ENCODE measurements around the gene FAM156A. TPM values are rescaled to one million over a fixed set of nuclear protein-coding genes. Genes with fewer than 3 reads are reported as not detected.
"Not testable (repeated sequence)": the region's sequence is repeated elsewhere in the genome, so short reads cannot be mapped to it uniquely, and the experiment has no call there.

FAM156A gene
- total RNA-seq, 1 experiment from 2014 or later, result 48.2 TPM

- no peaks in the 10 kb centered on the region for H3K27me3 ChIP-seq (replicated peaks; ENCODE audit: insufficient read depth, low read depth, low read length, poor library complexity)
- TF ChIP-seq, protein P1, sequence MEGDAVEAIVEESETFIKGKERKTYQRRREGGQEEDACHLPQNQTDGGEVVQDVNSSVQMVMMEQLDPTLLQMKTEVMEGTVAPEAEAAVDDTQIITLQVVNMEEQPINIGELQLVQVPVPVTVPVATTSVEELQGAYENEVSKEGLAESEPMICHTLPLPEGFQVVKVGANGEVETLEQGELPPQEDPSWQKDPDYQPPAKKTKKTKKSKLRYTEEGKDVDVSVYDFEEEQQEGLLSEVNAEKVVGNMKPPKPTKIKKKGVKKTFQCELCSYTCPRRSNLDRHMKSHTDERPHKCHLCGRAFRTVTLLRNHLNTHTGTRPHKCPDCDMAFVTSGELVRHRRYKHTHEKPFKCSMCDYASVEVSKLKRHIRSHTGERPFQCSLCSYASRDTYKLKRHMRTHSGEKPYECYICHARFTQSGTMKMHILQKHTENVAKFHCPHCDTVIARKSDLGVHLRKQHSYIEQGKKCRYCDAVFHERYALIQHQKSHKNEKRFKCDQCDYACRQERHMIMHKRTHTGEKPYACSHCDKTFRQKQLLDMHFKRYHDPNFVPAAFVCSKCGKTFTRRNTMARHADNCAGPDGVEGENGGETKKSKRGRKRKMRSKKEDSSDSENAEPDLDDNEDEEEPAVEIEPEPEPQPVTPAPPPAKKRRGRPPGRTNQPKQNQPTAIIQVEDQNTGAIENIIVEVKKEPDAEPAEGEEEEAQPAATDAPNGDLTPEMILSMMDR (conservative IDR thresholded peaks at IDR 0.05; ENCODE audit: low read depth, low read length), result peak; percentile 97
- no peak for TF ChIP-seq EZH2 (IDR thresholded peaks at IDR 0.05; ENCODE audit: borderline replicate concordance, low read depth, low read length, poor library complexity, severe bottlenecking)
- peak overlapping the region; percentile 70 for H3K4me3 ChIP-seq (ENCODE audit: low read depth, low read length, poor library complexity, severe bottlenecking)
- POLR2A ChIA-PET (ENCODE audit: low non-redundant PET), result no interaction called here
- H3K4me1 ChIP-seq (ENCODE audit: insufficient read depth, low read length, poor library complexity, severe bottlenecking), result no peaks in the 10 kb centered on the region
- no TSS peak for BruUV-seq (replicated peaks)
- peak; percentile 98 for DNase-seq (ENCODE audit: low spot score)
- CTCF ChIA-PET, result interaction anchor here (0.6 kb wide), 1 partner anchor 673 kb away, joined by 3 read pairs; no protein-coding TSS in a partner anchor
- intact Hi-C loops (cut with micrococcal nuclease; ENCODE audit: unreplicated experiment), result no loop called here
- H3K9me3 ChIP-seq (ENCODE audit: low read depth, low read length, poor library complexity, severe bottlenecking), result no peaks in the 10 kb centered on the region
- H3K36me3 ChIP-seq (ENCODE audit: insufficient read depth, low read length, poor library complexity, severe bottlenecking), result no peaks in the 10 kb centered on the region
- H3K27ac ChIP-seq (ENCODE audit: low read depth, low read length, poor library complexity, severe bottlenecking), result peak overlapping the region; percentile 97
Measured at GRCh38 chrX:52934704-52935469, 23.4 kb downstream of the FAM156A start.

- TF ChIP-seq, protein P1 (conservative IDR thresholded peaks at IDR 0.05; ENCODE audit: low read depth, low read length), result no peak
- no peak for TF ChIP-seq EZH2 (IDR thresholded peaks at IDR 0.05; ENCODE audit: borderline replicate concordance, low read depth, low read length, poor library complexity, severe bottlenecking)
- Histone ChIP-seq H3K27me3 (replicated peaks; ENCODE audit: insufficient read depth, low read depth, low read length, poor library complexity) (no peaks in the 10 kb centered on the region), H3K36me3 (ENCODE audit: insufficient read depth, low read length, poor library complexity, severe bottlenecking) (no peaks in the 10 kb centered on the region), H3K4me1 (ENCODE audit: insufficient read depth, low read length, poor library complexity, severe bottlenecking) (no peaks in the 10 kb centered on the region), H3K9me3 (ENCODE audit: low read depth, low read length, poor library complexity, severe bottlenecking) (no peaks in the 10 kb centered on the region), H3K27ac (ENCODE audit: low read depth, low read length, poor library complexity, severe bottlenecking) (peak overlapping the region; percentile 97), H3K4me3 (ENCODE audit: low read depth, low read length, poor library complexity, severe bottlenecking) (peak overlapping the region; percentile 70)
- POLR2A ChIA-PET (ENCODE audit: low non-redundant PET), result no interaction called here
- intact Hi-C loops (cut with micrococcal nuclease; ENCODE audit: unreplicated experiment), result no loop called here
- CTCF ChIA-PET, result no interaction called here
- BruUV-seq (replicated peaks), result TSS peak; percentile 78
- peak; percentile 18 for DNase-seq (ENCODE audit: low spot score)
Measured at GRCh38 chrX:52933976-52934703, 24.2 kb downstream of the FAM156A start.

DNA sequence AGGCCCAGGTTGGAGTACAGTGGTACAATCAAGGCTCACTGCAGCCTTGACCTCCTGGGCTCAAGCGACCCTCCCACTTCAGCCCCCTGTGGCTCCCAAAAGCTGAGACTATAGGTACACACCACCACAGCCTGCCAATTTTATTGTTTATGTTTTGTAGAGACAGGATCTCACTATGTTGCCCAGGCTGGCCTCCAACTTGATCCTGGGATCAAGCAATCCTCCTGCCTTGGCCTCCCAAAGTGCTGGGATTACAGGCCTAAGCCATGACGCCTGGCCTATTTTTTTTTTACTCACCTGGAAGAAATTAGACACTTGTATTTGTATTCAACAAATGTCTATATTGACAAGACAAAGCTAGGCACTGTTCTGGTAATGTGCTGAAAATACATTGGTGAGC, 25.1 kb downstream of the FAM156A start:
- no peak overlapping the region for H3K4me3 ChIP-seq (ENCODE audit: low read depth, low read length, poor library complexity, severe bottlenecking)
- DNase-seq (ENCODE audit: low spot score), result no peak
- no peaks in the 10 kb centered on the region for H3K4me1 ChIP-seq (ENCODE audit: insufficient read depth, low read length, poor library complexity, severe bottlenecking)
- intact Hi-C loops (cut with micrococcal nuclease; ENCODE audit: unreplicated experiment), result no loop called here
- H3K27ac ChIP-seq (ENCODE audit: low read depth, low read length, poor library complexity, severe bottlenecking), result no peak overlapping the region
- no TSS peak for BruUV-seq (replicated peaks)
- CTCF ChIA-PET, result no interaction called here
- H3K36me3 ChIP-seq (ENCODE audit: insufficient read depth, low read length, poor library complexity, severe bottlenecking), result no peaks in the 10 kb centered on the region
- TF ChIP-seq, protein P1 (conservative IDR thresholded peaks at IDR 0.05; ENCODE audit: low read depth, low read length), result no peak
- no peak for TF ChIP-seq EZH2 (IDR thresholded peaks at IDR 0.05; ENCODE audit: borderline replicate concordance, low read depth, low read length, poor library complexity, severe bottlenecking)
- H3K9me3 ChIP-seq (ENCODE audit: low read depth, low read length, poor library complexity, severe bottlenecking), result no peaks in the 10 kb centered on the region
- POLR2A ChIA-PET (ENCODE audit: low non-redundant PET), result no interaction called here
- H3K27me3 ChIP-seq (replicated peaks; ENCODE audit: insufficient read depth, low read depth, low read length, poor library complexity), result no peaks in the 10 kb centered on the region

GRCh38 chrX:52930214-52930613, 28.1 kb downstream of the FAM156A start:
- intact Hi-C loops (cut with micrococcal nuclease; ENCODE audit: unreplicated experiment); H3K27ac ChIP-seq (ENCODE audit: low read depth, low read length, poor library complexity, severe bottlenecking); POLR2A ChIA-PET (ENCODE audit: low non-redundant PET); CTCF ChIA-PET; H3K9me3 ChIP-seq (ENCODE audit: low read depth, low read length, poor library complexity, severe bottlenecking); H3K4me3 ChIP-seq (ENCODE audit: low read depth, low read length, poor library complexity, severe bottlenecking); H3K27me3 ChIP-seq (replicated peaks; ENCODE audit: insufficient read depth, low read depth, low read length, poor library complexity); DNase-seq (ENCODE audit: low spot score); BruUV-seq (replicated peaks); H3K36me3 ChIP-seq (ENCODE audit: insufficient read depth, low read length, poor library complexity, severe bottlenecking); H3K4me1 ChIP-seq (ENCODE audit: insufficient read depth, low read length, poor library complexity, severe bottlenecking): not testable (repeated sequence)
